Measurements from ENCODE around the gene ESPNL.

DNA sequence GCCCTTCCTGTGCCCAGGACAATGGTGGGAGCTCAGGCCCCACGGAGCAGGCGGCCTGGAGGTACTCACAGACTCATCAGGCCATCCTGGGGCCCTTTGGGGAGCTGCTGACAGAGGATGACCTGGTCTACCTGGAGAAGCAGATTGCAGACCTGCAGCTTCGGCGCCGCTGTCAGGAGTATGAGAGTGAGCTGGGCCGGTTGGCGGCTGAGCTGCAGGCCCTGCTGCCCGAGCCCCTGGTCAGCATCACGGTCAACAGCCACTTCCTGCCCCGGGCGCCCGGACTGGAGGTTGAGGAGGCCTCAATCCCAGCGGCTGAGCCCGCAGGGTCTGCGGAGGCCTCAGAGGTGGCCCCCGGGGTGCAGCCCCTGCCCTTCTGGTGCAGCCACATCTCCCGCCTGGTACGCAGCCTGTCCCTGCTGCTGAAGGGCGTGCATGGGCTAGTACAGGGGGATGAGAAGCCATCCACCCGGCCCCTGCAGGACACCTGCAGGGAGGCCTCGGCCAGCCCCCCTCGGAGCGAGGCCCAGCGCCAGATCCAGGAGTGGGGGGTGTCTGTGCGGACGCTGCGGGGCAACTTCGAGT, 30.1 kb downstream of the ESPNL start:
- no peak for TF ChIP-seq CTCF (conservative IDR thresholded peaks at IDR 0.05; ENCODE audit: low read length)
- no peak for TF ChIP-seq EZH2phosphoT487 (IDR thresholded peaks at IDR 0.05; ENCODE audit: borderline replicate concordance)
